HG02840 (cell line): Measurements from ENCODE around the gene ZNF740.
"Not testable (repeated sequence)": the region's sequence is repeated elsewhere in the genome, so short reads cannot be mapped to it uniquely, and the experiment has no call there.

Experiments used
- ATAC-seq: cut with Tn5 transposase; IDR thresholded peaks from one replicate; pipeline ENCODE4 v1.9.1; 2021; ENCODE audit warnings: mild to moderate bottlenecking, moderate library complexity, moderate number of reproducible peaks; ENCODE audit not compliant: unreplicated experiment, low FRiP score

The ZNF740 gene

GRCh38 chr12:53193985-53194716, 13.6 kb downstream of the ZNF740 start:
- ATAC-seq = no peak

GRCh38 chr12:53194973-53195372, 14.5 kb downstream of the ZNF740 start:
- ATAC-seq = no peak

- no peak for ATAC-seq
Measured at GRCh38 chr12:53195516-53196420, 15.2 kb downstream of the ZNF740 start.

- no peak for ATAC-seq
Measured at GRCh38 chr12:53196486-53196885, 16.0 kb downstream of the ZNF740 start.

GRCh38 chr12:53197011-53197640, 16.6 kb downstream of the ZNF740 start:
- no peak for ATAC-seq

GRCh38 chr12:53198486-53199110, 18.1 kb downstream of the ZNF740 start:
- no peak for ATAC-seq

GRCh38 chr12:53199700-53200099, 19.2 kb downstream of the ZNF740 start:
- ATAC-seq = no peak

GRCh38 chr12:53200107-53200457, 19.6 kb downstream of the ZNF740 start:
- ATAC-seq = peak; percentile 23

GRCh38 chr12:53200458-53201176, 20.1 kb downstream of the ZNF740 start:
- ATAC-seq = peak; percentile 53

GRCh38 chr12:53201177-53201541, 20.6 kb downstream of the ZNF740 start:
- ATAC-seq = no peak

- no peak for ATAC-seq
Measured at GRCh38 chr12:53201639-53202038, 21.1 kb downstream of the ZNF740 start.

- ATAC-seq = not testable (repeated sequence)
Measured at GRCh38 chr12:53202316-53202715, 21.8 kb downstream of the ZNF740 start.

- ATAC-seq = no peak
Measured at GRCh38 chr12:53204351-53204750, 23.8 kb downstream of the ZNF740 start.

GRCh38 chr12:53205747-53206419, 25.4 kb downstream of the ZNF740 start:
- ATAC-seq = peak; percentile 44

GRCh38 chr12:53207042-53207441, 26.5 kb downstream of the ZNF740 start, which contains the start of gene ITGB7:
ITGB7 (minus strand) TSS chr12:53207251; CDS start chr12:53200443, 6,808 bp downstream.
- no peak for ATAC-seq

- ATAC-seq = no peak
Measured at GRCh38 chr12:53208435-53208834, 27.9 kb downstream of the ZNF740 start.

GRCh38 chr12:53208877-53209463, 28.4 kb downstream of the ZNF740 start:
- no peak for ATAC-seq

- no peak for ATAC-seq
Measured at GRCh38 chr12:53210843-53211242, 30.3 kb downstream of the ZNF740 start.
